GM21423 (cell line): ENCODE measurements around the gene ZNF20.
A peak's percentile ranks its signal among the peaks of the same experiment; 100 is the strongest.
"Not testable (repeated sequence)": the region's sequence is repeated elsewhere in the genome, so short reads cannot be mapped to it uniquely, and the experiment has no call there.

Experiments used
- ATAC-seq: cut with Tn5 transposase; IDR thresholded peaks from one replicate; pipeline ENCODE4 v1.9.1; 2021; ENCODE audit warnings: mild to moderate bottlenecking, moderate library complexity; ENCODE audit not compliant: unreplicated experiment

Gene ZNF20

DNA sequence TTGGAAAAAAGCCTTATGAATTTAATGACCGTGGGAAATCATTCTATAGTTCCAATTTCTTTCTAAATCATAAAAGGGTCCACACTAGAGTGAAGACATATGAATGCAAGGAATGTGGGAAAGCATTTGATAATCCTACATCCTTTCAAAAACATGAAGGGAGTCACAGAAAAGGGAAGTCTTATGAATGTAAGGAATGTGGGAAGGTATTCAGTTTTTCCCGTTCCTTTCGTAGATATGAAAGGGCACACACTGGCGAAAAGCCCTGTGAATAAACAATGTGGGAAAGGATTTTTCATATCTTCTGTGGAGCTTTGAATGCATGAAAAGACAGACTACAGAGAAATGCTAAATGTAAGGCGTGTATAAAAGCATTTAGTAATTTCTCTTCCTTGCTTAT is 27.0 kb downstream of the ZNF20 start:
- no peak for ATAC-seq

DNA sequence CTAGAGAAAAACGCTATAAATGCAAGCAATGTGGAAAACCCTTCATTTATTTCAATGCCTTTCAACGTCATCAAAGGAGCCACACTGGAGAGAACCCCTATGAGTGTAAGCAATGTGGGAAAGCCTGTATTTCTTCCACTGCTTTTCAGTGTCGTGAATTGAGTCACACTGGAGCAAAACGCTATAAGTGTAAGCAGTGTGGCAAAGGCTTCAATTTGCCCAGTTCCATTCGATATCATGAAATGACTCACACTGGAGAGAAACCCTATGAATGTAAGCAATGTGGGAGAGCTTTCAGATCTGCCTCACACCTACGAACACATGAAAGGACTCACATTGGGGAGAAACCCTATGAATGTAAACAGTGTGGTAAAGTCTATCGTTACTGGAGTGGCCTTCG is 27.4 kb downstream of the ZNF20 start:
- no peak for ATAC-seq

DNA sequence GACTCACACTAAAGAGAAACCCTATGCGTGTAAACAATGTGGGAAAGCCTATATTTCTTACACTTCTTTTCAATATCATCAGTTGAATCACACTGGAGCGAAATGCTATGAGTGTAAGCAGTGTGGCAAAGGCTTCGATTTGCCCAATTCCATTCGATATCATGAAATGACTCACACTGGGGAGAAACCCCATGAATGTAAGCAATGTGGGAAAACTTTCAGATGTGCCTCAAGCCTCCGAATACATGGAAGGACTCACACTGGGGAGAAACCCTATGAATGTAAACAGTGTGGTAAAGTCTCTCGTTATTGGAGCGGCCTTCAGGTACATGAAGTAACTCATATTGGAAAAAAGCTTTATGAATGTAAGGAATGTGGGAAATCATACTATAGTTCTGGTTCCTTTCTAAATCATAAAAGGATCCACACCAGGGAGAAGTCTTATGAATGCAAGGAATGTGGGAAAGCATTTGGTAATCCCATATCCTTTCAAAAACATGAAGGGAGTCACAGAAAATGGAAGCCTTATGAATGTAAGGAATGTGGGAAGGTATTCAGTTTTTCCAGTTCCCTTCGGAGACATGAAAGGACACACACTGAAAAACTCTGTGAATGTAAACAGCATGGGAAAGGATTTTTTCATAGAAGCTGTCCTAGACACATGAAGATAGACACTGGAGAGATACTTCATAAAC is 28.1 kb downstream of the ZNF20 start:
- no peak for ATAC-seq

GRCh38 chr19:12111176-12111575 is 29.0 kb downstream of the ZNF20 start:
- ATAC-seq, result no peak

DNA sequence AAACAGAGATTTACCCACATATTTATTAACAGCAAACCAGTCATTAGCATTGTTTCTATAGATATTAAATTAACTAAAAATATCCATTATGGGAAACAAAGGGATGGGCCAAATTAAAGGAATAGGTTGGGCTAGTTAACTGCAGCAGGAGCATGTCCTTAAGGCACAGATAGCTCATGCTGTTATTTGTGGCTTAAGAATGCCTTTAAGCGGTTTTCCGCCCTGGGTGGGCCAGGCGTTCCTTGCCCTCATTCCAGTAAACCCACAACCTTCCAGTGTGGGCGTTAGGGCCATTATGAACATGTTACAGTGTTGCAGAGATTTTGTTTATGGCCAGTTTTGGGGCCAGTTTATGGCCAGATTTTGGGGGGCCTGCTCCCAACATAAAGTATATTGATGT is 36.2 kb downstream of the ZNF20 start:
- not testable (repeated sequence) for ATAC-seq

- no peak for ATAC-seq
Observed at GRCh38 chr19:12098040-12098439, 42.1 kb downstream of the ZNF20 start.

GRCh38 chr19:12095111-12095790 is 44.9 kb downstream of the ZNF20 start:
- no peak for ATAC-seq

DNA sequence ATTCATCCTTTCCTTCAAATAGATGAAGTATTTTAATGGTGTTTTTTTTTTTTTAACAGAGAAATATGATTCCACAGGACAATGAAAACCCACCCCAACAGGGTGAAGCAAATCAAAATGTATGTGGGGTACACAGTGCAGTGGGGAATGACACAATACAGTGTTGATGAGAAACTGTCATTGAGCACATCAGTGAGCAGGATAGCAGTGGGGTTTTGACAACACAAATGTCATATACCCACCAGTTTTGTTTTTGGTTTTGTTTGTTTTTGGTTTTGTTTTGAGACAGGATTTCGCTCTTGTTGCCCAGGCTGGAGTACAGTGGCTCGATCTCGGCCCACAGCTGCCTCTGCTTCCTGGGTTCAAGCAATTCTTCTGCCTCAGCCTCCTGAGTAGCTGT is 46.4 kb downstream of the ZNF20 start:
- ATAC-seq, result no peak

GRCh38 chr19:12092956-12093355 is 47.2 kb downstream of the ZNF20 start:
- ATAC-seq, result no peak

DNA sequence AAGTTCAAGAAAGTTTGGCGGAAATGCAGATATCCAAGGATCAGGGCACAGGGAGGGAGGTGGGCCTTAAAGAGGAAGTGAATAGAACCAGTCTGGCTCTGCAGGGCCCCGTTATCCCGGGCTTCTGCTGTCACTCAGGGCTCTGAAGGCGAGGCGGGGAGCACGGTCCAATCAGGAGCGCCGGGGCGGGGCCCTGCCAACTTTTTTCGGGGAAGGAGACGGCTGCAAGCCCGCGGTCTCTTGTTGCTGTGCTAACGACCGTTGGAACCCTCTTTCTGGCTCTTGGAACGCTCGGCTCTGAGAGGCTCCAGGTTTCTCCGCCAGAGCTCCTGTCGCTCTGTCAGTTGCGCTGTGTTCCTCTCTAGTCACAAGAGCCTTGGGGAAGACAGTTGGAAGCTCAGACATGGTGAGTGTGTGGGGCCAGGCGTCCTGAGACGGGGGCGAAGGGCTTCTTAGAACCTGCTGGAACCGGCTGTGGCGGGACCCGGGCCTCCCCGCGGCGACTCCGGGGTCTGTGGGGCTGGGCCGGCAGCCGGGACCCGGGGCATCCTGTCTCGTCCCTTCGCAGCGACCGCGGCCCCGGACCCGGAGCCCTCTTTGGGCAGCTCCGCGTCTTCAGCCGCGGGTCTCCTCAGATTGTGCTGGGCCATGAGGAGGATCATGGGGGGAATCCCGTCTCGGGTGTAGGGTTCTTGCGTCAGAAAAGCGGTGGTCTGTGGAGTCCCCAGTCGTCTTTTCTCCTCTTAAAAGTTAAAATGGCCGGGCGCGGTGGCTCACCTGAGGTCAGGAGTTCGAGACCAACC is 47.9 kb downstream of the ZNF20 start:
- ATAC-seq, result peak; percentile 58

DNA sequence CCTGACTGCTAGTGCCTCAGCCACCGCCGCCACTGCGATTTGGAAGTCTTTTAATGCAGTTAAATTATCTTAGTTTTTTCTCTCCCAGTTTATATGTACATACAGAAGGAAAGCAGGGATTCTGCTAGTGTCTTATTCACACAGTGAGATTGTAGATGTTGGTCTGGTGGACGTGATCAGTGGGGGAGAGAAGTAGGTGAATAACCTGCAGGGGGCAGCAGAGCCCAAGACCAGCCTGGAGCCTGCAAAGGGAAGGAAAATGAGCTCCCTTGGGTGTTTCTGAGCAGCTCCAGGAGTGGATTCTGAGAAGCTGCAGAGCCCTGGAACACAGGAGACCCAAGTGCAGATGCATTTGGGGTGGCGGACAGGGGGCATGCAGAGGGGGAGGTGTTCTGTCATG is 49.3 kb downstream of the ZNF20 start:
- no peak for ATAC-seq

GRCh38 chr19:12085074-12085818 is 54.9 kb downstream of the ZNF20 start:
- no peak for ATAC-seq

DNA sequence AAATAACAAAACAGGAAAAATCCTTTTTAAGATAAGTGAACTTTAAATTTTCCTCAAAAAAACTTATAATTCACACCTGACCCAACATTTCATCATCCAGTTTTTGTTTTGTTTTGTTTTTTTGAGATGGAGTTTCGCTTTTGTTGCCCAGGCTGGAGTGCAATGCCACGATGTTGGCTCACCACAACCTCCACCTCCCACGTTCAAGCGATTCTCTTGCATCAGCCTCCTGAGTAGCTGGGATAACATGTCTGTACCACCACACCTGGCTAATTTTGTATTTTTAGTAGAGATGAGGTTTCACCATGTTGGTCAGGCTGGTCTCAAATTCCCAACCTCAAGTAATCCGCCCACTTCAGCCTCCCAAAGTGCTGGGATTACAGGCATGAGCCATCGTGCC is 56.8 kb downstream of the ZNF20 start:
- ATAC-seq, result not testable (repeated sequence)
